NT2/D1 (cell line): ENCODE results near the gene RIPK4.

ENCODE experiments used
- SUZ12 ChIP-seq: IDR thresholded peaks from 2 replicates; pipeline ENCODE4 v1.6.1; 2011; ENCODE audit not compliant: insufficient read length, insufficient read depth; ENCODE audit errors: extremely low read depth
- ZNF274 ChIP-seq: IDR thresholded peaks from 2 replicates; pipeline ENCODE4 v1.6.1; 2011; ENCODE audit warnings: mild to moderate bottlenecking, low read depth, low read length

DNA sequence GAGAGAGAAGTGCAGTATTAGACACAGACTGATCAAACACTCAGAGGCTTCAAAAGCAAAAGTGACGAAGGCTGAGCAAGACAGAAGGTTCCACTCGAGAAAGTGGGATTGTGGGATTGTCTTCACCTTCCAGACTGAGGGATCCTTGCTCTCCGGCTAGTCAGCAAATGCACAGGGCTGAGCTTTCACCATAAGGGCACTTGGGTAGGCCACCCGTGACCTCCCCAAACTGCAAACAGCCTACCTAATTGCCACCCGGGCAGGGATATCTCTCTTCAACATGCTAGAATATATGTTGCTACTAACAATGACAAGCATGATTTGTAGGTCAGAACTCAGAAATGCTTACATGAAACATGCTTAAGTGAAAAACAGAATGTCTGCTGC, 35.3 kb upstream of the RIPK4 start:
- TF ChIP-seq ZNF274, result no peak
- TF ChIP-seq SUZ12, result no peak
